ENCODE data around the gene ARHGAP22.

DNA sequence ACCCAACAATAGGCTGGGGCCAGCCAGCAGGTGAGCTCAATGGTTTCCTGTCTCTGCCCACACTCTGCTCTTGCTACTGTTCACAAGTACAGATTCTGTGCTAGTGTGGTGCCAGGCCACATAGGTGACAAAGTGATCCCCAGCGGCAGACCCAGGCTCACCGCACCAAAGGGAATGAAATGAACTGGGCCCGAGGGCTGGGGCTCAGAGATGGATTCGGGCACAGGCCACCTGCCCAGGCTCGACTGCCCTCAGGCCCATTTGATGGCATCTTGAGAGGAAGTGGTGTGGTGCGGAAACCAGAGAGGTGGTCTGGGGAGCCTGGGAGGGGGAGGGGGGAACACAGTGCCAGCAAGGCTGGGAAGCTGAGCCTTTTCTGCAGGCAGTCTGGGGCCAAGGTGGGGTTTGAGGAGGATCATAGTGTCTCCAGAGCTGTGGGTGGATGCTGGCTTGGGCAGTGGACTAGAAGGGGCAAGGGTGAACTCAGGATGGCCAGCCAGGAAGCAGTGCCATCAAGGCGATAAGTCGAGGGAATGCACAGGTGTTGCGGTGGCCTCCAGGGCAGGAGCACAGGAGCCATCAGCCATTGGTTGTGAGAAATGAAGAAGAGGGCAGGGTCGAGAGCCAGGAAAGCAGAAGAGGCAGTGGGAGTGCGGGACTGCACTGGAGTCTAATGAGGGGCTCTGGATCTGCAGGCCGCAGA lies 85.2 kb downstream of the ARHGAP22 start:
- no peak for TF ChIP-seq CTCF (conservative IDR thresholded peaks at IDR 0.05; ENCODE audit: low read depth, low read length)
- no peak for TF ChIP-seq POLR2A (IDR thresholded peaks at IDR 0.05; ENCODE audit: low read depth, low read length)
- no peak for TF ChIP-seq MAFK (IDR thresholded peaks at IDR 0.05; ENCODE audit: low read depth, low read length)
- no peak for TF ChIP-seq ELK1 (IDR thresholded peaks at IDR 0.05; ENCODE audit: borderline replicate concordance, low read depth, low read length)
- no peak for TF ChIP-seq MXI1 (IDR thresholded peaks at IDR 0.05; ENCODE audit: borderline replicate concordance, low read depth, low read length)
- TF ChIP-seq BHLHE40 (IDR thresholded peaks at IDR 0.05; ENCODE audit: low read depth, low read length) = no peak
- no peak for TF ChIP-seq MAZ (IDR thresholded peaks at IDR 0.05; ENCODE audit: borderline replicate concordance, low read depth, low read length)
- TF ChIP-seq RFX5 (IDR thresholded peaks at IDR 0.05; ENCODE audit: low read depth, low read length) = no peak
- TF ChIP-seq RCOR1 (IDR thresholded peaks at IDR 0.05; ENCODE audit: insufficient replicate concordance, low read length) = no peak
- no peak for TF ChIP-seq RAD21 (IDR thresholded peaks at IDR 0.05; ENCODE audit: low read length)
- no peak for TF ChIP-seq SMC3 (IDR thresholded peaks at IDR 0.05; ENCODE audit: low read depth, low read length)
- TF ChIP-seq USF2 (IDR thresholded peaks at IDR 0.05; ENCODE audit: low read depth, low read length) = no peak
- TF ChIP-seq CHD1 (IDR thresholded peaks at IDR 0.05; ENCODE audit: low read depth, low read length) = no peak
- TF ChIP-seq CEBPB (IDR thresholded peaks at IDR 0.05; ENCODE audit: low read depth, low read length) = no peak

All from IMR-90 (cell line).